Stomach (tissue), 9 donors: ENCODE results near the gene MEGF6. TPM values are rescaled to one million over a fixed set of nuclear protein-coding genes. Genes with fewer than 3 reads are reported as not detected.

ENCODE experiments used
- DNase-seq, 2 donors: peaks; one replicate each; pipeline versions ENCODE4 v3.0.0 to v3.0.0-alpha.2; 2013 to 2019
- H3K27ac ChIP-seq, 5 donors: fragments of 200-600 bp in 4 of 5; sonication (generic) in 4 of 5; one replicate each; pipeline ENCODE4 v1.5.1; 2013 to 2019; ENCODE audit warnings: mild to moderate bottlenecking in 1 of 5, moderate library complexity in 1 of 5
- H3K27me3 ChIP-seq, 3 donors: fragments of 200-600 bp; sonication (generic); one replicate each; pipeline ENCODE4 v1.5.1; 2017 to 2019; ENCODE audit warnings: mixed run types in 1 of 3
- H3K36me3 ChIP-seq, 4 donors: fragments of 200-600 bp; sonication (generic); 1 replicate in 3 of 4; 2 replicates in 1 of 4; pipeline ENCODE4 v1.5.1; 2016 to 2019
- H3K4me1 ChIP-seq, 4 donors: fragments of 200-600 bp; sonication (generic); one replicate each; pipeline ENCODE4 v1.5.1; 2016 to 2019
- H3K4me3 ChIP-seq, 4 donors: fragments of 200-600 bp; sonication (generic) in 3 of 4; one replicate each; pipeline ENCODE4 v1.5.1; 2016 to 2019; ENCODE audit warnings: mild to moderate bottlenecking in 1 of 4
- H3K9me3 ChIP-seq, 4 donors: fragments of 200-600 bp; sonication (generic); one replicate each; pipeline ENCODE4 v1.5.1; 2016 to 2019
- EP300 ChIP-seq: sonication (generic); formaldehyde crosslinking; IDR thresholded peaks from one replicate; pipeline ENCODE4 v1.6.1; 2017; ENCODE audit warnings: antibody characterized with exemption
- POLR2A ChIP-seq, 4 donors: fragments of 450-650 bp; IDR thresholded peaks; one replicate each; pipeline ENCODE4 v1.6.1; 2016; ENCODE audit warnings: antibody characterized with exemption in 4 of 4, control low read depth in 2 of 4, mild to moderate bottlenecking in 1 of 4, moderate library complexity in 1 of 4
- POLR2AphosphoS5 ChIP-seq, 3 donors: sonication (generic); formaldehyde crosslinking; IDR thresholded peaks; one replicate each; pipeline ENCODE4 v1.6.1; 2016; ENCODE audit warnings: antibody characterized with exemption in 3 of 3
- WGBS, 5 donors: extraction: QIAGEN DNeasy Blood & Tissue Kit in 3 of 5; methylation state at CpG; one replicate each; pipeline versions ENCODE4 v1.1.5 to v1.1.7; 2013 to 2018; 5-methylcytosine and 5-hydroxymethylcytosine counted together
- intact Hi-C: fragments of 100-400 bp; cut with DNase I; formaldehyde crosslinking; loops from one replicate; pipeline ENCODE4 v1.15.1; 2023; ENCODE audit warnings: low total_unique reads
- polyA plus RNA-seq, 3 donors: library from polyadenylated mRNA; stranded (reverse); fragments of 200-250 nt; gene quantifications; one replicate each; pipeline ENCODE4 v1.2.3, GENCODE V29; 2013
- total RNA-seq, 5 donors: library from RNA; depleted of rRNA; stranded (reverse); fragments of >200 nt; gene quantifications; one replicate each; pipeline versions ENCODE4 v1.1.0 to v1.2.3, GENCODE V29; 2014 to 2016
- TF ChIP-seq, protein P1 (sequence below), 7 experiments: fragments of 450-650 bp in 4 of 7; fragments of 200-600 bp in 3 of 7; sonication (generic) in 3 of 7; IDR thresholded peaks; one replicate each; pipeline ENCODE4 v1.5.1; 2016 to 2019; ENCODE audit warnings: antibody characterized with exemption in 7 of 7, control low read depth in 2 of 7, mild to moderate bottlenecking in 1 of 7
- donor health status: healthy with polysubstance abuse.
- donor health status: Bipolar disorder and iron deficiency.
- donor health status: healthy.

MEGF6 gene
- total and polyA plus RNA-seq, 8 donors = 2.6 to 57.2 (median 26.7) TPM

GRCh38 chr1:3466366-3467075 lies 144.8 kb downstream of the MEGF6 start:
- DNase-seq = no peak

DNA sequence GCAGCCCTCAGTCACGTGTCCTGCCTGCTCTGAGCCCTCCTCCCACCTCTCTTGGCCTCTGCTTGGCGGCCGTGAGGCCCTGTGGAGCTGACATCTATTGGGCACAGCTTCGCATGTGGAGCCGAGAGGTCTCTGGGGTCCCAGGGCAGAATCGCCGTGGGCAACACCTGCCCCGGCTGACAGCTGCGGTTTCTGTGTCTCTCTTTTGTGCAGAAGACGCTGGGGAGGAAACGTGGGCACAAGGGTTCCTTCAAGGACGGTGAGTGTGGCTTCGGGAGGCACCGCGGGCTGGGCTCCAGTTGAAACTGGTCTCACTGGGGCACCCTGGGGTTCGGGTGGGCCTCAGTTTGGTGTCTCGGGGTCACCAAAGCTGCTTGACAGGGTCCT lies 145.4 kb downstream of the MEGF6 start:
- intact Hi-C loops = no loop called here
- Histone ChIP-seq H3K4me1 (peaks cover under 1 to 24% (median 16%) of the 10 kb centered on the region in 4 donors), H3K27me3 (peaks cover 0 to 26% (median 0%) of the 10 kb centered on the region in 3 donors), H3K4me3 (no peak overlapping the region), H3K9me3 (no peaks in the 10 kb centered on the region), H3K36me3 (peaks cover 0 to 51% (median 13%) of the 10 kb centered on the region in 4 donors), H3K27ac (no peak overlapping the region)
- TF ChIP-seq EP300 = no peak
- WGBS, 5 donors = 85 to 93% (median 89%) methylated on average over 5 to 17 of the region's 17 CpGs
- DNase-seq = no peak

More at GRCh38 chr1:3466366-3467075, 144.8 kb downstream of the MEGF6 start:
- H3K4me1 ChIP-seq = peaks cover 4 to 24% (median 18%) of the 10 kb centered on the region in 4 donors
- no peak overlapping the region for H3K27ac ChIP-seq
- peaks cover 0 to 29% (median 0%) of the 10 kb centered on the region in 3 donors for H3K27me3 ChIP-seq
- TF ChIP-seq POLR2A (IDR thresholded peaks at IDR 0.05) = no peak
- no peak for TF ChIP-seq EP300
- H3K4me3 ChIP-seq = no peak overlapping the region
- H3K9me3 ChIP-seq = no peaks in the 10 kb centered on the region
- peaks cover 0 to 51% (median 13%) of the 10 kb centered on the region in 4 donors for H3K36me3 ChIP-seq
- intact Hi-C loops = no loop called here
- 76 to 90% (median 82%) methylated on average over 12 to 16 of the region's 16 CpGs for WGBS, 5 donors

DNA sequence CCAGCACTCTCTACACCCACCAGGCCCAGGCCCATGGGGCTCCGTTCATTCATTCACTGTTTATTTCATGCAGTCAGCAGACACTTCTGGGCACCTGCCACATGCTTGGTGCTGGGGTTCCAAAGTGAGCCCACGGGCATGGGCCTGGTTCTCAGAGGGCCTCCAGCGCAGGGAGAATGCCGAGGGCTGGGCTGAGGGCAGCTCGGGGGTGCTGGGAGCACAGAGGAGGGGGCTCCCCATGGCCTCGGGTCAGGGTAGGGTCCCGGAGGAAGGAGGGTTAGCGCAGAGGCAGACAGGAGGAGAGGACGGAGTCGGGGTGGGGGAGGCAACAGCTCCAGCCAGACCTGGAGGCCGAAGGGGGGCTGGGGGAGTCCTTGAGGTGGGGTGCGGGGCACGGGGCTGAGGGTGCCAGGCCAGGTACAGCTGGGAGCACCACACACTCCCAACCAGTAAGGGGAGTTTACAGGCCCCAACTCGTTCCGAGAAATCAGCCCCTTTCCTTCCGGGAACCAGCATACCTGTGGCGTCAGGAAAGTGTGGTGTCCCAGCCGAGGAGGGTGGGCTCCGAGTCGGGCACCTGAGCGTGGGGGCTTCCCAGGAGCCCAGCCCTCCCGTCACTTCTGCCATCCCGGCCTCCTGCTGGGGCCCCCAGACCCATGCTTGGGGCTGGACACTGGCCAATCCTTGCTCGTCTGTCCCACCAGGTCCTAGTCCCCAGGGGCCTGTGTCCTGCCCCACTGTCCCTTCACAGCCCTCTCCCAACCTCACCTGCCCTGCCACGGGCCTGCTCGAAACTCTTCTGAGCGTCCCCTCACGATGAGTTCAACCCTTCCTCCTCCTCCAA lies 146.0 kb downstream of the MEGF6 start:
- Histone ChIP-seq H3K9me3 (no peaks in the 10 kb centered on the region), H3K4me1 (peaks cover 6 to 23% (median 16%) of the 10 kb centered on the region in 4 donors), H3K4me3 (no peak overlapping the region), H3K36me3 (peaks cover 0 to 51% (median 13%) of the 10 kb centered on the region in 4 donors), H3K27ac (no peak overlapping the region), H3K27me3 (peaks cover 0 to 26% (median 0%) of the 10 kb centered on the region in 3 donors)
- TF ChIP-seq POLR2AphosphoS5 (IDR thresholded peaks at IDR 0.05) (no peak), EP300 (no peak), POLR2A (IDR thresholded peaks at IDR 0.05) (no peak)
- TF ChIP-seq, protein P1, sequence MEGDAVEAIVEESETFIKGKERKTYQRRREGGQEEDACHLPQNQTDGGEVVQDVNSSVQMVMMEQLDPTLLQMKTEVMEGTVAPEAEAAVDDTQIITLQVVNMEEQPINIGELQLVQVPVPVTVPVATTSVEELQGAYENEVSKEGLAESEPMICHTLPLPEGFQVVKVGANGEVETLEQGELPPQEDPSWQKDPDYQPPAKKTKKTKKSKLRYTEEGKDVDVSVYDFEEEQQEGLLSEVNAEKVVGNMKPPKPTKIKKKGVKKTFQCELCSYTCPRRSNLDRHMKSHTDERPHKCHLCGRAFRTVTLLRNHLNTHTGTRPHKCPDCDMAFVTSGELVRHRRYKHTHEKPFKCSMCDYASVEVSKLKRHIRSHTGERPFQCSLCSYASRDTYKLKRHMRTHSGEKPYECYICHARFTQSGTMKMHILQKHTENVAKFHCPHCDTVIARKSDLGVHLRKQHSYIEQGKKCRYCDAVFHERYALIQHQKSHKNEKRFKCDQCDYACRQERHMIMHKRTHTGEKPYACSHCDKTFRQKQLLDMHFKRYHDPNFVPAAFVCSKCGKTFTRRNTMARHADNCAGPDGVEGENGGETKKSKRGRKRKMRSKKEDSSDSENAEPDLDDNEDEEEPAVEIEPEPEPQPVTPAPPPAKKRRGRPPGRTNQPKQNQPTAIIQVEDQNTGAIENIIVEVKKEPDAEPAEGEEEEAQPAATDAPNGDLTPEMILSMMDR (IDR thresholded peaks at IDR 0.05) = no peak
- intact Hi-C loops = no loop called here
- DNase-seq = no peak
- WGBS, 5 donors = 84 to 92% (median 87%) methylated on average over 22 to 28 of the region's 28 CpGs

DNA sequence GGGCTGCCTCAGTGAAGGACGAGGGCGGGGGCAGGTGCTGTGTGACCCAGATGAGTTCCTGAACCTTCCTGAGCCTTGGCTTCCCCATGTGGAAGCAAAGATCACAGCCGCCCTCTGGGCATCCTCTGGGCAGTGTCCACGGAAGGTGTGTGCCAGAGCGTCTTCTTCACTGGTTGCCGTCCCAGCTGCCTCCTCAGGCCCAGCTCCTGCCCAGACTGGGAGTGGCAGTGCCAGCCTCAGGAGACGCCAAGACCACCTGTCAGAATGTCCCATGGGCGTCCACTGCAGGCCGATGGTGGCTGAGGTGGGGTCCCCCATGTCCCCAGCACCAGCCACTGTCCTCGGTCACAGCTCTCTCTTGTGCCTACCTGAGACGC lies 146.7 kb downstream of the MEGF6 start:
- H3K27me3 ChIP-seq = peaks cover 0 to 25% (median 0%) of the 10 kb centered on the region in 3 donors
- TF ChIP-seq POLR2A (IDR thresholded peaks at IDR 0.05) (no peak), POLR2AphosphoS5 (IDR thresholded peaks at IDR 0.05) (no peak), EP300 (no peak)
- TF ChIP-seq, protein P1 (IDR thresholded peaks at IDR 0.05) = no peak
- no peak overlapping the region for H3K27ac ChIP-seq
- no peaks in the 10 kb centered on the region for H3K9me3 ChIP-seq
- H3K4me3 ChIP-seq = no peak overlapping the region
- intact Hi-C loops = no loop called here
- peaks cover 13 to 30% (median 19%) of the 10 kb centered on the region in 4 donors for H3K4me1 ChIP-seq
- peaks cover 0 to 49% (median 12%) of the 10 kb centered on the region in 4 donors for H3K36me3 ChIP-seq
- WGBS, 5 donors = 81 to 93% (median 87%) methylated on average over 8 to 11 of the region's 11 CpGs
- DNase-seq = no peak

DNA sequence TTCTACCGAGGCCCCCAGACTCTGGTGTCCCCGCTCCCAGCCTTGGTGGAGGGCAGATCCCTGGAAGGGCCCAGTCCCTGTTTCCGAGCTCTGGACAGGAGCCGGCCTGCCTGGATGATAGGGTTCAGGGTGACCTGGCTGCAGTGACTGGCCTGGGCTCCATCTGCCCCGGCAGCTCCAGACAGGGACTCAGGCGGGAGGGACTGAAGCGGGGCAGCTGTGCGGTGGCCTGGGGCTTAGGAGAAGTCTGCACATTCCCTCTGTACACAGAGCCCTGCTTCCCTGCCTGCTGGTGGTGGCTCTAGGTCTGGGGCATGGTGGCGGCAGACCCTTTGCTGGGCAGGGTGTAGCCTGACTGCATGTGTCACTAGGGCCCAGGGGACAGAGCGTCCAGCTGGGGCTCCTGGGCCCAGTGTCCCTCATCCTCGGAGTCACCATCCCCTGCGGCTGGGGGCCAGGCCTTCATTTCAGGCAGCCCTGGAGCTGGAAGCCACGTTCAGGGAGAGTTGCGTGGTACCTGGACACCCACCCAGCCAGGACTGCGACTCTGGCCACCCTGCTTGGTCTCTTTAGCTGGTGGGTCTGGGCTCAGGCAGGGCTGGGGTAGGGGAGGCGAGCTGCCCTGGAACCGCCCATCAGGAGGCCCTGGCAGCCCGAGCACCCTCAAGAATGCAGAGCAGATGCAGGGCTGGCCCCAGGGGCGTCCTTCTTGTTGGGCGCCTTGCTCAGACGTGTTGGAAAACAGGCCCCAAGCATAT lies 147.2 kb downstream of the MEGF6 start:
- Histone ChIP-seq H3K27ac (no peak overlapping the region), H3K27me3 (peaks cover 0 to 19% (median 0%) of the 10 kb centered on the region in 3 donors), H3K9me3 (no peaks in the 10 kb centered on the region), H3K4me1 (peaks cover 17 to 35% (median 24%) of the 10 kb centered on the region in 4 donors), H3K36me3 (peaks cover 0 to 43% (median 9%) of the 10 kb centered on the region in 4 donors), H3K4me3 (no peak overlapping the region)
- intact Hi-C loops = no loop called here
- 87 to 94% (median 92%) methylated on average over 10 to 21 of the region's 21 CpGs for WGBS, 5 donors
- no peak for DNase-seq
- TF ChIP-seq EP300 (no peak), POLR2AphosphoS5 (IDR thresholded peaks at IDR 0.05) (no peak), POLR2A (IDR thresholded peaks at IDR 0.05) (no peak)
- TF ChIP-seq, protein P1 (IDR thresholded peaks at IDR 0.05) = no peak
